ENCODE results near the gene HOXD10.
A peak's percentile ranks its signal among the peaks of the same experiment; 100 is the strongest.

The HOXD10 gene

GRCh38 chr2:176124947-176125771, 8.6 kb downstream of the HOXD10 start:
- TF ChIP-seq, protein P1, sequence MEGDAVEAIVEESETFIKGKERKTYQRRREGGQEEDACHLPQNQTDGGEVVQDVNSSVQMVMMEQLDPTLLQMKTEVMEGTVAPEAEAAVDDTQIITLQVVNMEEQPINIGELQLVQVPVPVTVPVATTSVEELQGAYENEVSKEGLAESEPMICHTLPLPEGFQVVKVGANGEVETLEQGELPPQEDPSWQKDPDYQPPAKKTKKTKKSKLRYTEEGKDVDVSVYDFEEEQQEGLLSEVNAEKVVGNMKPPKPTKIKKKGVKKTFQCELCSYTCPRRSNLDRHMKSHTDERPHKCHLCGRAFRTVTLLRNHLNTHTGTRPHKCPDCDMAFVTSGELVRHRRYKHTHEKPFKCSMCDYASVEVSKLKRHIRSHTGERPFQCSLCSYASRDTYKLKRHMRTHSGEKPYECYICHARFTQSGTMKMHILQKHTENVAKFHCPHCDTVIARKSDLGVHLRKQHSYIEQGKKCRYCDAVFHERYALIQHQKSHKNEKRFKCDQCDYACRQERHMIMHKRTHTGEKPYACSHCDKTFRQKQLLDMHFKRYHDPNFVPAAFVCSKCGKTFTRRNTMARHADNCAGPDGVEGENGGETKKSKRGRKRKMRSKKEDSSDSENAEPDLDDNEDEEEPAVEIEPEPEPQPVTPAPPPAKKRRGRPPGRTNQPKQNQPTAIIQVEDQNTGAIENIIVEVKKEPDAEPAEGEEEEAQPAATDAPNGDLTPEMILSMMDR (IDR thresholded peaks at IDR 0.05; ENCODE audit: insufficient read depth, low read length, poor library complexity, severe bottlenecking): no peak
- peaks cover 3% of the 10 kb centered on the region for H3K27me3 ChIP-seq (replicated peaks; ENCODE audit: control insufficient read depth, insufficient read depth, low read length)
- DNase-seq (ENCODE audit: extremely low read depth, insufficient read length): no peak
- no peak overlapping the region for H3K4me3 ChIP-seq (replicated peaks; ENCODE audit: low read depth, low read length)
- no peaks in the 10 kb centered on the region for H3K36me3 ChIP-seq (ENCODE audit: control insufficient read depth, insufficient read depth, low read length)

GRCh38 chr2:176125772-176126054, 9.1 kb downstream of the HOXD10 start:
- H3K4me3 ChIP-seq (replicated peaks; ENCODE audit: low read depth, low read length): no peak overlapping the region
- H3K27me3 ChIP-seq (replicated peaks; ENCODE audit: control insufficient read depth, insufficient read depth, low read length): peaks cover 2% of the 10 kb centered on the region
- TF ChIP-seq, protein P1 (IDR thresholded peaks at IDR 0.05; ENCODE audit: insufficient read depth, low read length, poor library complexity, severe bottlenecking): no peak
- no peak for DNase-seq (ENCODE audit: extremely low read depth, insufficient read length)
- H3K36me3 ChIP-seq (ENCODE audit: control insufficient read depth, insufficient read depth, low read length): no peaks in the 10 kb centered on the region

DNA sequence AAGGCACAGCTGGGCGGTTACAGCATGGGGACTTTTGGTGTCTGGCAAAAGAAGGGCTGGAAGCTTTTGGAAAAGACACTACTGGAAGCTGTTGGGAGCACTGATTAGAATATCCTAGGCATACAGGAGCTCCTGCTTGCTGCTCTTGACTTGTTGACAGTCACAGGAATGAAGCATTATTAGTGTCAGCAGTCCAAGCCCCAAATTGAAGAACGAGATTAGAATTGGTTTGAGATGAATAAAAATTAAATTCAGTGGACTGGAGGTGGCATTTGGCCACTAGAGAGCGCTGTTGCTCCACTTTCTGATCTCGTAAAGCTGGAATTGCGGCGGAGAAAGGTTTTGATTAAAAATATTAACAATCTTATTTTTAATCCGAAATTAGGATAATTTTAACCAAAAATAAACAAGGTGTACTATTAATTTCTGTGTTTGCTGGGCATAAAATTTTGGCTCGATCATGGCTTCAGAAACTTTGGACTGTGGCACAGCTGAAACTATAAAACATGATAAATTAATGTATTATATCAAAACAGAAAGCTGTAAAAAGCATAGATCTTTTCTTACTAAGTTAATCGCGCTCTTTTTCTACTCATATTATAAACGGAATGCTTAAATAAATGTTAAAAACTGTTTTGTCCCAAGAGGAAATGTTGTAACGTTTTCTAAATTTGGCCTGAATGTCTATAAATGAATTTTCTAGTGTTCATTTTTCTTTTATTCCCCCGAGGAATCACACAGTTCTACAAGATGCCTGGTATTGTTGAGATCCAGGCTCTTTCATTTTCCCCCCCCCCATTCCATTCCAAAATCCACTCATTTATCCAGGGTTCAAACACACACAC, 10.6 kb downstream of the HOXD10 start:
- H3K27me3 ChIP-seq (replicated peaks; ENCODE audit: control insufficient read depth, insufficient read depth, low read length): peaks cover 2% of the 10 kb centered on the region; the same call in 1 of the 2 replicates
- no peak overlapping the region for H3K4me3 ChIP-seq (replicated peaks; ENCODE audit: low read depth, low read length)

GRCh38 chr2:176127774-176128072, 11.1 kb downstream of the HOXD10 start:
- DNase-seq (ENCODE audit: extremely low read depth, insufficient read length): no peak
- Histone ChIP-seq H3K4me3 (replicated peaks; ENCODE audit: low read depth, low read length) (no peak overlapping the region), H3K36me3 (ENCODE audit: control insufficient read depth, insufficient read depth, low read length) (no peaks in the 10 kb centered on the region), H3K27me3 (replicated peaks; ENCODE audit: control insufficient read depth, insufficient read depth, low read length) (peaks cover 2% of the 10 kb centered on the region; the same call in 1 of the 2 replicates)
- TF ChIP-seq, protein P1 (IDR thresholded peaks at IDR 0.05; ENCODE audit: insufficient read depth, low read length, poor library complexity, severe bottlenecking): no peak

More for the DNA sequence above, 10.6 kb downstream of the HOXD10 start:
- H3K36me3 ChIP-seq (ENCODE audit: control insufficient read depth, insufficient read depth, low read length): no peaks in the 10 kb centered on the region
- TF ChIP-seq, protein P1 (IDR thresholded peaks at IDR 0.05; ENCODE audit: insufficient read depth, low read length, poor library complexity, severe bottlenecking): peak; percentile 63
- no peak for DNase-seq (ENCODE audit: extremely low read depth, insufficient read length)

GRCh38 chr2:176128172-176128981, 11.8 kb downstream of the HOXD10 start:
- no peak for DNase-seq (ENCODE audit: extremely low read depth, insufficient read length)
- Histone ChIP-seq H3K4me3 (replicated peaks; ENCODE audit: low read depth, low read length) (no peak overlapping the region), H3K27me3 (replicated peaks; ENCODE audit: control insufficient read depth, insufficient read depth, low read length) (peaks cover 2% of the 10 kb centered on the region; the same call in 1 of the 2 replicates), H3K36me3 (ENCODE audit: control insufficient read depth, insufficient read depth, low read length) (no peaks in the 10 kb centered on the region)
- TF ChIP-seq, protein P1 (IDR thresholded peaks at IDR 0.05; ENCODE audit: insufficient read depth, low read length, poor library complexity, severe bottlenecking): no peak

Data from GM06990 (cell line).